GM19468 (cell line): ENCODE data around the gene XAGE1A.
"Not testable (repeated sequence)": the region's sequence is repeated elsewhere in the genome, so short reads cannot be mapped to it uniquely, and the experiment has no call there.

Experiments
- ATAC-seq: cut with Tn5 transposase; IDR thresholded peaks from one replicate; pipeline ENCODE4 v1.9.1; 2021; ENCODE audit warnings: mild to moderate bottlenecking, moderate library complexity, moderate number of reproducible peaks; ENCODE audit not compliant: unreplicated experiment; ENCODE audit errors: extremely low read depth

XAGE1A gene

GRCh38 chrX:52495545-52496418 lies at the start of gene XAGE1A:
Gene XAGE1A (plus strand): TSS chrX:52495808. CDS start chrX:52497362, 1,554 bp downstream.
- not testable (repeated sequence) for ATAC-seq

GRCh38 chrX:52452031-52452430 lies 43.6 kb upstream of the XAGE1A start:
- not testable (repeated sequence) for ATAC-seq

- not testable (repeated sequence) for ATAC-seq
Measured at GRCh38 chrX:52471301-52471700, 24.3 kb upstream of the XAGE1A start.

- not testable (repeated sequence) for ATAC-seq
Measured at GRCh38 chrX:52496419-52496772, 788 bp downstream of the XAGE1A start.

- not testable (repeated sequence) for ATAC-seq
Measured at GRCh38 chrX:52501362-52501761, 5.8 kb downstream of the XAGE1A start.

- no peak for ATAC-seq
Measured at GRCh38 chrX:52504551-52504950, 8.9 kb downstream of the XAGE1A start.

GRCh38 chrX:52507331-52507730 lies 11.7 kb downstream of the XAGE1A start:
- ATAC-seq, result no peak

- ATAC-seq, result no peak
Measured at GRCh38 chrX:52509916-52510315, 14.3 kb downstream of the XAGE1A start.

- ATAC-seq, result not testable (repeated sequence)
Measured at GRCh38 chrX:52511126-52511525, 15.5 kb downstream of the XAGE1A start.

GRCh38 chrX:52516110-52516986 lies 20.7 kb downstream of the XAGE1A start:
- not testable (repeated sequence) for ATAC-seq

GRCh38 chrX:52516987-52517325 lies 21.3 kb downstream of the XAGE1A start, which contains the start of gene XAGE1B:
Gene XAGE1B (minus strand): TSS chrX:52517063. CDS start chrX:52515527, 1,536 bp downstream.
- ATAC-seq, result not testable (repeated sequence)

GRCh38 chrX:52541051-52541450 lies 45.4 kb downstream of the XAGE1A start:
- not testable (repeated sequence) for ATAC-seq

GRCh38 chrX:52542311-52542710 lies 46.7 kb downstream of the XAGE1A start:
- ATAC-seq, result no peak

GRCh38 chrX:52544147-52544840 lies 48.7 kb downstream of the XAGE1A start:
- ATAC-seq, result no peak

GRCh38 chrX:52548769-52549168 lies 53.2 kb downstream of the XAGE1A start:
- ATAC-seq, result not testable (repeated sequence)
